HG02610 (cell line): ENCODE data around the gene SF3A1.
A peak's percentile ranks its signal among the peaks of the same experiment; 100 is the strongest.

Experiments used
- ATAC-seq: cut with Tn5 transposase; IDR thresholded peaks from one replicate; pipeline ENCODE4 v1.9.1; 2021; ENCODE audit warnings: mild to moderate bottlenecking, moderate library complexity; ENCODE audit not compliant: unreplicated experiment

The SF3A1 gene

GRCh38 chr22:30289141-30289979 is 67.3 kb downstream of the SF3A1 start, which contains the start of gene CASTOR1:
TSS of gene CASTOR1 (minus strand) at chr22:30289505. CDS start at chr22:30289497, 8 bp downstream.
- ATAC-seq, result peak; percentile 70

GRCh38 chr22:30288419-30289140 is 68.1 kb downstream of the SF3A1 start:
- no peak for ATAC-seq

- no peak for ATAC-seq
Measured at GRCh38 chr22:30287648-30288418, 68.9 kb downstream of the SF3A1 start.

GRCh38 chr22:30286813-30287647 is 69.7 kb downstream of the SF3A1 start:
- ATAC-seq, result no peak

GRCh38 chr22:30286331-30286730 is 70.4 kb downstream of the SF3A1 start:
- ATAC-seq, result no peak

GRCh38 chr22:30285846-30286200 is 70.9 kb downstream of the SF3A1 start:
- ATAC-seq, result no peak

- ATAC-seq, result no peak
Measured at GRCh38 chr22:30285176-30285845, 71.4 kb downstream of the SF3A1 start.

- ATAC-seq, result no peak
Measured at GRCh38 chr22:30284666-30285065, 72.0 kb downstream of the SF3A1 start.

GRCh38 chr22:30284172-30284571 is 72.5 kb downstream of the SF3A1 start:
- no peak for ATAC-seq

GRCh38 chr22:30283342-30283741 is 73.4 kb downstream of the SF3A1 start:
- no peak for ATAC-seq

GRCh38 chr22:30282616-30283046 is 74.1 kb downstream of the SF3A1 start:
- no peak for ATAC-seq
